Hematopoietic multipotent progenitor cell treated with erythropoietin and hydrocortisone succinate and interleukin-3 and kit ligand, for 17 days (in vitro differentiated cells): Measurements from ENCODE around the gene CERS6.

Experiments
- DNase-seq: peaks from one replicate; pipeline ENCODE4 v3.0.0-alpha.2; 2015; ENCODE audit warnings: low spot score

Gene CERS6

GRCh38 chr2:168568476-168569267 lies 112.6 kb downstream of the CERS6 start:
- DNase-seq, result no peak

- no peak for DNase-seq
Measured at GRCh38 chr2:168571061-168571460, 115.0 kb downstream of the CERS6 start.

GRCh38 chr2:168573128-168573903 lies 117.2 kb downstream of the CERS6 start:
- DNase-seq, result no peak

- no peak for DNase-seq
Measured at GRCh38 chr2:168574856-168575630, 119.0 kb downstream of the CERS6 start.

- no peak for DNase-seq
Measured at GRCh38 chr2:168577885-168578284, 121.8 kb downstream of the CERS6 start.

DNA sequence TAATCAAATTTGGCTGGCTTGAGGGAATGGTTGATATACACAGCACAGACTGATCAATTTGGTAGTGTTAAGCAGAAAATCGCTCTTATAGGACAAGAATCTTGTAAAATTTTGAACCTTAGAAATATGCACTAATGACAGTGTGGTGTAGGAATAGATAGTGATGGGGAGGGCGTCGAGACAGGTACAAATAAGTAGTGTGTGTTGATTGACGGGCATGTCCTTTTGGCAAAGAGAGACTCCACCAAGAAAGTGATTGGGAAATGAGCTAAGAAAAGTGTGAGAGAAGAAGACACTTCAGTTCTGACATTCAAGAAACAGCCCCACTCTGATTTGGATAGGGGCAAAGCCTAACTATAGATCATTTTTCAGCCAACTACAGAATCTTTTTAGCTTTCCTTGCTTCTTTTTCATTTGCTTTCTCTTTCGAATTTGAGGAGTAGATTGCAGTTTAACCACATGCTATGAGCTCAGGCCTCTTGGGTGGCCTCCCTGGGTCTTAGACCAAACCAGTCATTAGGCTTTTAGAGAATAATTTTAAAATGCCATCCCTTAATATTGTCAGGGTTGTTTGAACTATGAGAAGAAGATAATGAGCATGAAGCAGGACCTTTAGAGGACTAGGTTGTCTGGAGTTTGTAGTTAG lies 127.1 kb downstream of the CERS6 start:
- DNase-seq, result no peak

GRCh38 chr2:168583710-168584521 lies 127.8 kb downstream of the CERS6 start:
- no peak for DNase-seq

DNA sequence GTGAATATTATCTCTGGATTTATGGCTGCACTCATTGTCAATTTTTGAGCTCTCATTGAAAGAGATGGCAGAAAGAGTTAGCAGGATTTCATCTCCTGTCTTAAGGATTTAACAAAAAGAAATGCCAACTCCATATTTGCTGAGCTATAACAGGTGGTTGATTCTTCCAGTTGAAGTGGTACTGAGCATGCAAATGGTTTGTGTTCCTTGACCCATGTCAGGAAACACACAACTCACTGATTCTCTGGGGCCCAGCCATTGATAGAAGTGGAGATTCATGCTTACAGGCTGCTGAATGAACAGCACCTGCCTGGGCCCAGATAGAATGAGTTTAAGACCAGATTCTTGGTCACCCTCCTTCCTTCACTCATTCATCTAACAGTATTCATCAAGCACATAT lies 128.8 kb downstream of the CERS6 start:
- no peak for DNase-seq

DNA sequence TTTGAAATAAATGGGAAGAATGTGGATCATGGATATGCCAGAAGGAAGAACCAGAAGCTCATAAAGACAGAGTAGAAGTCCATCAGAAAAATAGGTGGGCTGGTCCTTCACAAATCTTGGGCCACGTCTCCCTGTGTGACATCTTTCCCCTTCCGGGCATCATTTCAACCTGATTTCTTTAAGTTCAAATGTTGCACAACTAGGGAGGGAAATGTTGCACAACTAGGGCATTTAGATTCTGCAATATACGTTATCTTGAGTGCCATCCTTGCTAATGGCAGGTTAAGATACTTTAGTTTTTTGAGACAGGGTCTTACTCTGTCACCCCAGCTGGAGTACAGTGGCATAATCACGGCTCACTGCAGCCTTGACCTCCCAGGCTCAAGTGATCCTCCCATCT lies 129.6 kb downstream of the CERS6 start:
- DNase-seq, result no peak

DNA sequence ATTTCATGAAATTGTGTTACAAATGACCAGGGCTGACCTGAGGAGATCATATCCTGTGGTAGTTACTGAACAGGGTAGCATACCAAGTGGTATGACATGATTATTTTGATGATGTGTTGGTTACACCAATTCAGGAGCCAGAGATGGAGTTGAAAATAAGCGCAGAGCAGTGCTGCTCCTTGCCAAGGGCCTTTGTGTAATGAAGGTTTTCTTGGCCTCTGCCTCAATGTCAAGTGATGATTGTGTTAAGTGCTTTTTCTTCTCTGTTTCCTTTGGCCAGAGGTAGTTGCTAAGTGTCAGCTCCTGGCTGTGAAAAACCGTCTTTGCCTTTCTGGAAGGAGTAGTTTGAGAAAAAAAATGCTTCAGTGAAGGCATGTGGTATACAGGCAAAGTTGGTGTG lies 131.2 kb downstream of the CERS6 start:
- no peak for DNase-seq

GRCh38 chr2:168589236-168590211 lies 133.5 kb downstream of the CERS6 start:
- no peak for DNase-seq

DNA sequence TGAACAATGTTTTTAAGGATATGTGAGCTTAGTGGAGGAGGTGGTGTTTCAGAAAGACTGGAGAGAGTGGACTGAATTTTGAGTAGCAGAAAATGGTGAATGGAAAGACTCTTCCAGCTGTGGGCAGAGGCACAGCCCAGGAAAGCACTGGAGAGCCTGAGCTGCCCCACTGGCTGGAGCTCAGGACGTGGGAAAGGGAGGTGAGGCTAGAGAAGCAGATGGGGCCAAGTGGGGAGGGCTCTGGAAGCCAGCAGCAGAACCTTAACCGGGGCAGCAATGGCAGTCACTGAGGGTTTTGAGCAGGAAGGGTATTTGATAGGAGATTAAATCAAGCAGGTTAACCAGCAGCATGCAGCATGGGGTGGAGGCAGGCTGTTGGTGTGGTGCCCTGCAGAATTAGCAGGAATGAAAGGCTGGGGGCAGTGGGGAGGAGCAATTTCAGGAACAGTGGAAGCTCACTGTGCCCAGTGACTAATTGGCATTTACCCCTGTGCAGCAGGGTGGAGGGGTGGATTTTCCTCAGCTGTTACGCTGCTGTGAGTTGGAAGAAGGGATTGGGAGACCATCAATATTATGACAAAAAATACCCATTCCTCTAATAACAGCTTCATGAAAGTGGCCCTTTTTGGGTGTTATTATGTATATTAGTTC lies 136.2 kb downstream of the CERS6 start:
- DNase-seq, result no peak

GRCh38 chr2:168593713-168594112 lies 137.6 kb downstream of the CERS6 start:
- DNase-seq, result no peak

DNA sequence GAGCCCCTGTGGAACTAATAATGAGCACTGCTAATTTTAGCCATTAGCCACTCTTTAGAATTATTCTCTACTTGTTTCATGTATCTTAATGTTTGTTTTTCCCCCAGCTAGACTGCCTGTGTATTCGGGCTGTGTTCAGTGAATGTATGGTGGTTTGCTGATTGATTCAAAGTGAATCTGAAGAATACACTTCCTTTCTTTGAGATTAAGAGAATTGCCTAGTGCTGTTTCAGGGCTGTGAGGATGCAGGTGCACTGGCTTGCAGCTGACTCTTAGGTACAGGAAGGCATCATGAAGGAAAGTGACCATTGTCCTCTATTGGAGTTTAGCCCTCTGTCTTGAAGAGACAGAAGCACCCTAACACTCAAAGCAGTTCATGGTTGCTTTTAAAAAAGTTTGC lies 138.7 kb downstream of the CERS6 start:
- no peak for DNase-seq

DNA sequence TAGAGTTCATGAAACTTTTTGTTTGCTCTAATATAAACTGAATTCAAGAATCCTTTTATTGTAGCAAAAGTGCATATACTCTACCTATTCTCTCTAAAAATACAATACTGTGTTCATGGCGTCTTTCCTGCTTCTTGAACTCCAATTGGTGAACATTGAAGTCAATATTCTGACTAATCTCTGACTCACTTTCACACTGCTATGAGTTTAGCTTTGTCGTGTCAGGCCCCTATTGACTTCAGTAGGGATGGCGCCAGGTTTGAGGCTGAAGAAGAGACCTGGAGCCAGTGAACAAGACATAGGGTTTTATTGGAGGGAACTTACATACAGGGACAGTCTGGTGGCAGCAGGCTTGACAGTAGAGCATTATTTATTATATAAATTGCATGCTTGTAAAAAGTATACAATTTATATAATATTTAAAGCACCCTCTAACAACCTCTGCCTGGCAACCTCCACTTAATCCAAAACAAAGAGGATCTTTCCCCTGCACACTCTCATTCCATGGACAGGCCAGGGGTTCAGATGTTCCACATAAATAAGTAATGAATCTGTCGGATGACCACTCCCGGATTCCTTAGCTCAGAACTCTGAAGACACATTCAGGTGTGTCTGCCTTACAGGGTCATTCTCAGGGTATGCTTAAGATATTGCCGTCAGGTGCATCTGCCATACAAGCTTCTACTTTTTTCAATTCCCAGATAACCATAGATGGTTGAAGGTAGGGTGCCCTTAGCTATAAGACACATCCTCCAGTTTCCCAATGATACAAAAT lies 141.0 kb downstream of the CERS6 start:
- DNase-seq, result no peak

DNA sequence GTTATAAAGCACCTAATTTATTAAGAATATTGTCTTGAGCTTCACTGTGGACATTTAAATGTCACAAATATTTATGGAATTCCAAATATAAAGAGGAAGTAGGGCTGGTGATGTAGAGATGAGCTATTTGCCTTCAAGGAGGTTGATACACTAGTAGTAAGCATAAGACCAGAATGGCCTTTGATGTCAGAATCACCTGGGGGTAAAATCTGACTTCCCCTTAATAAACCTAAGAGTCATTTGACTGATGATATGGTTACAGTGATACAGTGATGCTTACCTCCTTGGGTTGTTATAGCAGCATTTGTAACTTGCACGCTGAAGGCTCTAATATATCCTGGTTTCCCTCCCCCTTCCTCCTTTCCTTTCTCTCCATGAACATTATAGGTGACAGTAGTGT lies 143.7 kb downstream of the CERS6 start:
- no peak for DNase-seq

DNA sequence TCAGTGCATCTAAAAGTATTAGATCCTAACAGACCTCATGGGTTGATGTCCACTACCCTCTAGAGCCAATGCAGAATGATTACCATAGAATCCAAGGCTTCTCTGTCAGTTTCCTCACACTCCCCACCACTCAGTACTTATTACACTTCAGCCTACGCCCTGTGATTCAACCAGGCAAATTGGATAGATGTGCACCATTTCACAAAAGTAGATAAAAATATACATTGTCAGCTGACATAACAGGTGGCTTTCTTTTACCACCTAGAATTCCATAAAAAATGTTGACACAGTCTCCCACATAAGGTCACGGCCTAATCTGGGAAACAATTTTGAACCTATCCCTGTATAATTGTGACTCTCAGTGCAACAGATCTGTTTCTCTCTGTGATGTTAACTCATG lies 144.9 kb downstream of the CERS6 start:
- no peak for DNase-seq

DNA sequence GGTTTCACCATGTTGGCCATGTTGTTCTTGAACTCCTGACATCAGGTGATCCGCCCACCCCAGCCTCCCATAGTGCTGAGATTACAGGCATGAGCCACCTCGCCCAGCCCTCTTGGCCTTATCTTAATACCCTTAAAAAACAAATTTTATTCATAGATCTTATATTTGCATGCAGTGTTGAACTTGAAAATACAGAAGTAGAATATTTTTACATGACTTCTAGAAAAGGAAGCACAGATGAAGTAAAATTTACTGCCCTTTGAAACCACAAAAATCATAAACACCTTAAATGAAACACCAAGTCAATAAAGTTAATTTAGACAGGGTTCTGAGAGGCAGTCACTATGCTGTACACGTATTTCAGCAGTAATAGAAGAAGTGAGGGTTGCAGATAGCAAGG lies 145.7 kb downstream of the CERS6 start:
- no peak for DNase-seq

DNA sequence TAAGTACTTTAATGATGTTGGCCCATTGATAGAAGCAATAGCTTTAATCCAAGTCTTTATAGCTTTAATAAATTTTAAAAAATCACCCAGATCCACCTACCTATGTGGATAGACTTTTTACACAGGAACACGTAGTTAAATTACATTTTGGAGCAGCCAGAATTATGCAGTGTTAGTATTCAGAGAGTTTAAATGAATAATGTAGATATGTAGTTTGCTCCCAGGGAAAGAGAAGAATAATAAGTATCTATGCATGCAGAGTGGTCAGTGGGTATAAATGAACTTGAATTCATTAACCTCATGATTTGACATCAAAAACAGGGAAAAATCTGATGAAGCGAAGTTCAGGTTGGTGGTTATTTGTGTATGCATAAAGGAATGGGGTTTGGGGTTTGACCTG lies 146.3 kb downstream of the CERS6 start:
- no peak for DNase-seq
